C4-2B (cell line): ENCODE data around the gene PARD3.

Experiments used
- ZFX ChIP-seq: fragments of 450-650 bp; IDR thresholded peaks from 2 replicates; pipeline ENCODE4 v1.6.1; 2017
- TF ChIP-seq, protein P1 (sequence below): fragments of 450-650 bp; conservative IDR thresholded peaks from 2 replicates; pipeline ENCODE4 v1.5.1; 2017; ENCODE audit warnings: mild to moderate bottlenecking

DNA sequence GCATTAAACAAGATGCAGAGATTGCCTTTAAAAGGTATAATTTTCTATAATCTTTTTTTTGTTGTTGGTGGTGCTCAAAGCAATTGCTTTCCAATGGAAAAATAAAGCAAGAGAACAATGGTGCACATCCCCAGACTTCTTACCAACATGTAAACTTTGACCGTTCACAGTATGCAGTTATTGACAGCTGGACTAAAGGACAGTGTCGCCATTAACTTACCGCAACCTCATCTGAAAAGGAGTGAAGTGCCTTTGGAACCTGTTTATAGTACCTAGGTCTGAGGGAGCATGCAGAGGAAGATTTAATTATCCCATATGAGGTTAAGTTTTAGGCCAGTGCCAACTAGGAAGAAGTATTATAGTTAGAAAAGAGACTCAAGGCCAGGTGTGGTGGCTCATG, 654.5 kb downstream of the PARD3 start:
- TF ChIP-seq ZFX: no peak
- TF ChIP-seq, protein P1, sequence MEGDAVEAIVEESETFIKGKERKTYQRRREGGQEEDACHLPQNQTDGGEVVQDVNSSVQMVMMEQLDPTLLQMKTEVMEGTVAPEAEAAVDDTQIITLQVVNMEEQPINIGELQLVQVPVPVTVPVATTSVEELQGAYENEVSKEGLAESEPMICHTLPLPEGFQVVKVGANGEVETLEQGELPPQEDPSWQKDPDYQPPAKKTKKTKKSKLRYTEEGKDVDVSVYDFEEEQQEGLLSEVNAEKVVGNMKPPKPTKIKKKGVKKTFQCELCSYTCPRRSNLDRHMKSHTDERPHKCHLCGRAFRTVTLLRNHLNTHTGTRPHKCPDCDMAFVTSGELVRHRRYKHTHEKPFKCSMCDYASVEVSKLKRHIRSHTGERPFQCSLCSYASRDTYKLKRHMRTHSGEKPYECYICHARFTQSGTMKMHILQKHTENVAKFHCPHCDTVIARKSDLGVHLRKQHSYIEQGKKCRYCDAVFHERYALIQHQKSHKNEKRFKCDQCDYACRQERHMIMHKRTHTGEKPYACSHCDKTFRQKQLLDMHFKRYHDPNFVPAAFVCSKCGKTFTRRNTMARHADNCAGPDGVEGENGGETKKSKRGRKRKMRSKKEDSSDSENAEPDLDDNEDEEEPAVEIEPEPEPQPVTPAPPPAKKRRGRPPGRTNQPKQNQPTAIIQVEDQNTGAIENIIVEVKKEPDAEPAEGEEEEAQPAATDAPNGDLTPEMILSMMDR: no peak
